Measurements from ENCODE around the gene TUBB2B. TPM values are rescaled to one million over a fixed set of nuclear protein-coding genes. Genes with fewer than 3 reads are reported as not detected.

Gene TUBB2B
- not detected for total RNA-seq

GRCh38 chr6:3227363-3228045, at the start of gene TUBB2B:
Gene TUBB2B, minus strand, starts transcription at chr6:3227653. Its CDS starts 110 bp downstream, at chr6:3227543.
- ATAC-seq (no peak), DNase-seq (no peak)
- CTCF ChIA-PET = interaction anchor here (1.6 kb wide), 1 partner anchor 24 kb away, joined by 5 read pairs; no protein-coding TSS in a partner anchor
- Mint-ChIP-seq H3K27ac (no peak within 1 kb of the TSS), H3K36me3 (peaks cover 2% of the 10 kb centered on the region), H3K27me3 (peaks cover 76% of the 10 kb centered on the region), H3K4me1 (peaks cover 37% of the 10 kb centered on the region), H3K9me3 (ENCODE audit: low read depth) (no peaks in the 10 kb centered on the region), H3K4me3 (peak within 1 kb of the TSS; percentile 42)

- ATAC-seq = no peak
- Mint-ChIP-seq H3K9me3 (ENCODE audit: low read depth) (no peaks in the 10 kb centered on the region), H3K27ac (no peak overlapping the region), H3K4me1 (peaks cover 4% of the 10 kb centered on the region), H3K36me3 (peaks cover 1% of the 10 kb centered on the region), H3K27me3 (no peaks in the 10 kb centered on the region), H3K4me3 (no peak overlapping the region)
- no peak for DNase-seq
- CTCF ChIA-PET = interaction anchor here (1.1 to 2.7 kb wide), 3 partner anchors 9 to 455 kb away, joined by 4 to 9 read pairs (median 9); no protein-coding TSS in a partner anchor
Observed at GRCh38 chr6:3277251-3277650, 49.8 kb upstream of the TUBB2B start.

DNA sequence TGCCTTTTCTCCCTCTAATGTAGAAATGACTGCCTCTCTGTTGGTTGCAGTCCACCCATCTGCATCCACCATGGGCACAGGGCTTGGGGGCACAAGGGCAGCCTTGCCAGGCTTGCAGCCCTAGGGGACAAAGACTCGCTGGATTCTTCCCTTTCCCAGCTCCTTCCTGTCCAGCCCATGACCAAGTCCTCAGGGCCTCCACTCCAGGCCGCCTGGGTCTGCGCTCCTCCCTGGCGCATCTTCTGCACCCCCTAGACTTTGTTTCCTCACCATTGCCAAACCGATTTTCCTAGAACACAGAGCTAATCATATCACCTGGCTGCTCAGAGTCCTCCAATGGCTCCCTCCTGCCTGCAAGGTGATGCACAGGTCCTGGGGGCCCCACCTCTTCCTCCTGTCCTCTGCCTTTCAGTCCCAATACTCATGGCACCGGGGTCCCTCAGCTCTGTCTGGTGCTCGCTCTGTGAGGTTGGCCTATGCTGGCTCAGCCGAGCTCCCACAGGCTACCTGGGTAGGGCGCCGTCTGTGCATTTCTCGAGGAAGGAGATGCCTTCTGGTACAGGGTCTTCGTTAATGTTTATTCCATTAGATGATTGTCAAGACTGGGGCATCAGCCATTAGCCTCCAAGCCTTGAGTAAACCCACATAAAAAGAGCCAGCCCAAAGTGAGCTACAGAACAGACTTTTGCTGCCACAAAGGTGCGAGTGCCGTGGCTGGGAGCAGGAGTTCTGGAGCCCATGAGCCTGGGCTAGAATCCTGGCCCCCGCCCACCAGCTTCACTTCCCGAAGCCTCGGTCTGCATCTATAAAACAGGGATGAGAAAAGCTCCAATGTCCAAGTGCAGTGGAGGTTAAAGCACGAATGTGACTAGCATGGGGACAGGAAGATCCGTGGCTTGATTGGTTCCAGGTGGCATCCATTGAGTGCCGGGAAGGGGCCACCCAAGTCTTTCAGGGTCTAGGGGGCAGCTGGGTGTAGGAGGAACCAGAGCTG, 49.0 kb upstream of the TUBB2B start:
- Mint-ChIP-seq H3K4me1 (peaks cover 4% of the 10 kb centered on the region), H3K36me3 (peaks cover 8% of the 10 kb centered on the region), H3K27ac (no peak overlapping the region), H3K4me3 (no peak overlapping the region), H3K9me3 (ENCODE audit: low read depth) (no peaks in the 10 kb centered on the region), H3K27me3 (no peaks in the 10 kb centered on the region)
- ATAC-seq (no peak), DNase-seq (no peak)
- CTCF ChIA-PET = interaction anchor here (1.1 to 2.7 kb wide), 3 partner anchors 9 to 456 kb away, joined by 4 to 9 read pairs (median 9); no protein-coding TSS in a partner anchor

- no peak overlapping the region for H3K27ac Mint-ChIP-seq
- ATAC-seq (no peak), DNase-seq (no peak)
- H3K4me1 Mint-ChIP-seq = peaks cover 6% of the 10 kb centered on the region
- H3K27me3 Mint-ChIP-seq = no peaks in the 10 kb centered on the region
- H3K36me3 Mint-ChIP-seq = peaks cover 17% of the 10 kb centered on the region
- CTCF ChIA-PET = interaction anchor here (1.3 to 1.7 kb wide), 2 partner anchors 22 to 458 kb away, joined by 4 read pairs; no protein-coding TSS in a partner anchor
- no peak overlapping the region for H3K4me3 Mint-ChIP-seq
- no peaks in the 10 kb centered on the region for H3K9me3 Mint-ChIP-seq (ENCODE audit: low read depth)
Observed at GRCh38 chr6:3273707-3274521, 46.5 kb upstream of the TUBB2B start.

DNA sequence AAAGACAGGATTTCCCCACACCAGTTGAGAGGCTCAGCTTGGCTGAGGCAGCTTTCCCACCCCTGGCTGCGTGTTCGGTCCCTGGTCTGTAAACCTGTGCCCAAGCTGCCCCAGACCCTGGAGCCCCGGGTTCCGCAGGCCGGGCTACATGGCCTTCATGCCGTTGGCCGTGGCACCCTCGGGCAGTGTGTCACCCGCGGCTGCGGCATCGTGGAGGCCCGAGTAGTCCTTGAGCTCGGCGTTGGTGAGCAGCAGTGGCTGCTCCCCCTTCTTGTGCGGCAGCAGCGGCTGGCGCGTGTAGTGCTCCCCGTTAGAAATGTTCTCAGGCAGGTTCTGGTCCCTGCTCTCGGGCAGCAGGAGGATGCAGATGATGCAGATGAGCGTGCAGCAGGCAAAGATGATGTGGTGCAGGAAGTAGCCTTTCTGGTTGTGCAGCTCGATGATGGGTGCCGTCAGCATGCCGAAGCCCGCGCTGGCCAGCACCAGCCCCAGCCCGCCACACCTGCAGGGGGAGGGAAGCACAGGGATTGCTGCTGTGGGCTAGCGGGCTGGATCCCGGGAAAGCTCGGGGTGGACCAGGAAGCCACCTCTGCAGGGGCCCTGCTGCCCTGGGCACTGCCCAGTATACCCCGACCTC, 45.6 kb upstream of the TUBB2B start:
- CTCF ChIA-PET = interaction anchor here (1.3 to 1.4 kb wide), 2 partner anchors 21 to 22 kb away, joined by 4 to 5 read pairs; no protein-coding TSS in a partner anchor
- no peak overlapping the region for H3K27ac Mint-ChIP-seq
- H3K4me3 Mint-ChIP-seq = no peak overlapping the region
- H3K9me3 Mint-ChIP-seq (ENCODE audit: low read depth) = no peaks in the 10 kb centered on the region
- no peaks in the 10 kb centered on the region for H3K27me3 Mint-ChIP-seq
- peaks cover 6% of the 10 kb centered on the region for H3K4me1 Mint-ChIP-seq
- DNase-seq (no peak), ATAC-seq (no peak)
- H3K36me3 Mint-ChIP-seq = peaks cover 18% of the 10 kb centered on the region

DNA sequence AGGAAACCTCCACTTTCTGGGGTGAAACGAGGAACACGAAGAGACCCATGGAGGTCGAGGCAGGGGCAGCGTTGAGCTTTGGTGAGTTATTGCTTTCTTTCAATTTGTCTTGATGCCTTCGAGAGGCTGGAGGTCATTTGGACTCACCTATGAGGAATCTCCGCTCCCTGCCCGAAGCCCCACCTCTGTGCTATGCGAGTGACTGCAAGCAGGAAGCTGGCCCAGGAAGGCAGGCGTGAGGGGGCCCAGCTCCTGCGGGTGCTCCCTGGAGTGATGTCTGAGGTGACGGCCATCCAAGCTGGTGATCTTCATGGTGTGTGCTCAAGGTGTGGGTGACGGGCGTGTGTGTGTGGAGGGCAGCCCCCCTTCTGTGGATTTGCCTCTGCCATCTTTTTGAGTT, 44.3 kb upstream of the TUBB2B start:
- no peaks in the 10 kb centered on the region for H3K27me3 Mint-ChIP-seq
- peaks cover 18% of the 10 kb centered on the region for H3K36me3 Mint-ChIP-seq
- no peak overlapping the region for H3K27ac Mint-ChIP-seq
- no peak overlapping the region for H3K4me3 Mint-ChIP-seq
- peaks cover 8% of the 10 kb centered on the region for H3K4me1 Mint-ChIP-seq
- CTCF ChIA-PET = interaction anchor here (0.8 to 1.4 kb wide), 2 partner anchors 10 to 20 kb away, joined by 3 to 5 read pairs; no protein-coding TSS in a partner anchor
- no peaks in the 10 kb centered on the region for H3K9me3 Mint-ChIP-seq (ENCODE audit: low read depth)
- DNase-seq = no peak
- ATAC-seq = no peak

DNA sequence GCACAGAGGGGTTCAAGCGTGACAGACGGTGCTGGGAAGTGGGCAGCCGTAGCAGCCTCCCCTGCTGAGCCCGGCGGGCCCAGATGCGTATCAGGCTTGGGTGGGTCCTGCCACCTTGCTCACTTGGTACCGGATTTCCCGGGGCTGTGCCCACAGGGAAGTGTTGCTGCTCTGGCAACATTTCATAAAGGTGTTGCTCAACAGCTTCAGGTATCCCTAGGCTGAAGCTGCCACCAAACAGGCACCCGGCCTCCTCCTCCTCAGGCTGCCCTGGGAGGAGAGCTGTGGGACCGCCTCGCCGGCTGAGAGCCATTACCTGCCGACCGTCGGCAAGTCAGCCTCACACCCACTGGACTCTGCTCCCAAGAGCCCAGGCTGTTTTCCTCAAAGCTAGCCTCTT, 42.8 kb upstream of the TUBB2B start:
- no peaks in the 10 kb centered on the region for H3K9me3 Mint-ChIP-seq (ENCODE audit: low read depth)
- CTCF ChIA-PET = interaction anchor here (2.1 kb wide), 2 partner anchors 9 to 19 kb away, joined by 6 to 7 read pairs; no protein-coding TSS in a partner anchor
- ATAC-seq = no peak

GRCh38 chr6:3269281-3269975, 42.0 kb upstream of the TUBB2B start:
- no peak overlapping the region for H3K27ac Mint-ChIP-seq
- peaks cover 10% of the 10 kb centered on the region for H3K4me1 Mint-ChIP-seq
- CTCF ChIA-PET = interaction anchor here (2.1 kb wide), 2 partner anchors 10 to 18 kb away, joined by 6 to 7 read pairs; no protein-coding TSS in a partner anchor
- no peak for ATAC-seq
- H3K36me3 Mint-ChIP-seq = peaks cover 23% of the 10 kb centered on the region
- no peak overlapping the region for H3K4me3 Mint-ChIP-seq
- DNase-seq = no peak
- H3K9me3 Mint-ChIP-seq (ENCODE audit: low read depth) = no peaks in the 10 kb centered on the region
- no peaks in the 10 kb centered on the region for H3K27me3 Mint-ChIP-seq

More for the DNA sequence above, 42.8 kb upstream of the TUBB2B start:
- Mint-ChIP-seq H3K27me3 (no peaks in the 10 kb centered on the region), H3K4me1 (peaks cover 8% of the 10 kb centered on the region), H3K36me3 (peaks cover 20% of the 10 kb centered on the region), H3K4me3 (no peak overlapping the region), H3K27ac (no peak overlapping the region)
- no peak for DNase-seq

DNA sequence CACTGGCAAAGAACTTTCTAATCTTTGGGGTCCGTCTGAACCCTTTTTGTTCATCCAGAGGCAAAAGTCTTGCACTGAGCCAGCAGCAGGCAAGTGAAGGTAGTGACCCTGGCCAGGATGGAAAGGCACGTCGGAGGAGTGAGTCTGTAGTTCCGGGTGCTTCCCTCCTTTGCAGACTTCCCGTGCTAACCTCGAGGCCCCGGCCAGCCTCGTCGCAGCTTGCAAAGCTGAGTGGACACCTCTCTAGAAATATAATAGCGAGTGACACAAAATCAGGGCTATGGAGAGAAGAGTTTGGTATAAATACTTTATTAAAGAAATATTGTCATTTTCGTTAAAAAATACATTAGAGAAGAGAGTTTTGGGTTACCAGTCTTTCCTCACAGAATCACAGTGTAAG, 41.2 kb upstream of the TUBB2B start:
- peaks cover 24% of the 10 kb centered on the region for H3K36me3 Mint-ChIP-seq
- ATAC-seq = no peak
- no peak overlapping the region for H3K27ac Mint-ChIP-seq
- H3K4me1 Mint-ChIP-seq = peaks cover 10% of the 10 kb centered on the region
- H3K27me3 Mint-ChIP-seq = no peaks in the 10 kb centered on the region
- no peaks in the 10 kb centered on the region for H3K9me3 Mint-ChIP-seq (ENCODE audit: low read depth)
- no peak overlapping the region for H3K4me3 Mint-ChIP-seq
- CTCF ChIA-PET = interaction anchor here (1.3 to 2.1 kb wide), 2 partner anchors 8 to 17 kb away, joined by 4 to 6 read pairs; no protein-coding TSS in a partner anchor
- no peak for DNase-seq

DNA sequence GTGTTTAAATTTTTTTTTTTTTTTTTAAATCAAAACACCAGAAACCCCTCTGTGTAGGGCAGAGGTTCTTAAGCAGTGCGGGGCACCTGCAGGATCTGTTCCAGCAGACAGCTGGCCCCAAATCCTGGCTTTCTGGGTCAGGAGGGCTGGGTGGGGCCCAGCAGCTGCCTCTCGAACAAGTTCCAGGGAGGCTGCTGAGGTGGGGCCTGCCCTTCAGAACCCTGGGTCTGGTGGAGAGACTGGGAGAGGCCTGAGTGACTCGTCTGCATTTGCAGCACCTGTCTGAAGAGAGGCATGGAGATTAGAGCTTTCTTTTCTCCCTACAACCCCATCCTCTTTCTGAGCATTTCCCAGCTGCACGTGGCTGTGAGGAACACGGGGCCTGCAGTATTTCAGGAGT, 39.7 kb upstream of the TUBB2B start:
- peaks cover 25% of the 10 kb centered on the region for H3K36me3 Mint-ChIP-seq
- H3K27ac Mint-ChIP-seq = no peak overlapping the region
- CTCF ChIA-PET = interaction anchor here (1.1 to 1.3 kb wide), 3 partner anchors 9 to 16 kb away, joined by 3 to 6 read pairs (median 4); no protein-coding TSS in a partner anchor
- H3K4me1 Mint-ChIP-seq = peaks cover 16% of the 10 kb centered on the region
- H3K4me3 Mint-ChIP-seq = no peak overlapping the region
- DNase-seq (no peak), ATAC-seq (no peak)
- no peaks in the 10 kb centered on the region for H3K9me3 Mint-ChIP-seq (ENCODE audit: low read depth)
- no peaks in the 10 kb centered on the region for H3K27me3 Mint-ChIP-seq

GRCh38 chr6:3266170-3266569, 38.7 kb upstream of the TUBB2B start:
- ATAC-seq = no peak
- peaks cover 25% of the 10 kb centered on the region for H3K4me1 Mint-ChIP-seq
- no peaks in the 10 kb centered on the region for H3K27me3 Mint-ChIP-seq
- H3K27ac Mint-ChIP-seq = no peak overlapping the region
- no peak for DNase-seq
- no peaks in the 10 kb centered on the region for H3K9me3 Mint-ChIP-seq (ENCODE audit: low read depth)
- peaks cover 19% of the 10 kb centered on the region for H3K36me3 Mint-ChIP-seq
- CTCF ChIA-PET = interaction anchor here (0.9 kb wide), 2 partner anchors 13 to 15 kb away, joined by 3 to 4 read pairs; no protein-coding TSS in a partner anchor
- H3K4me3 Mint-ChIP-seq = no peak overlapping the region
